Duodenal mucosa (tissue), 2 donors: ENCODE measurements around the gene PSRC1.

ENCODE experiments used
- H3K27ac ChIP-seq: one replicate; pipeline ENCODE4 v1.7.0; 2013; ENCODE audit warnings: low read depth, low read length
- H3K27me3 ChIP-seq, 2 donors: one replicate each; pipeline ENCODE4 v1.7.0; 2013; ENCODE audit warnings: low read length in 2 of 2, control low read depth in 1 of 2; ENCODE audit not compliant: insufficient read depth in 2 of 2, control insufficient read depth in 1 of 2
- H3K36me3 ChIP-seq, 2 donors: one replicate each; pipeline ENCODE4 v1.7.0; 2013; ENCODE audit warnings: low read length in 2 of 2, control low read depth in 1 of 2; ENCODE audit not compliant: insufficient read depth in 2 of 2, control insufficient read depth in 1 of 2
- H3K4me1 ChIP-seq, 2 donors: one replicate each; pipeline ENCODE4 v1.7.0; 2013; ENCODE audit warnings: low read length in 2 of 2, control low read depth in 1 of 2; ENCODE audit not compliant: insufficient read depth in 2 of 2, control insufficient read depth in 1 of 2
- H3K4me3 ChIP-seq, 2 donors: one replicate each; pipeline ENCODE4 v1.7.0; 2013; ENCODE audit warnings: low read length in 2 of 2, low read depth in 1 of 2
- H3K9ac ChIP-seq, 2 donors: one replicate each; pipeline ENCODE4 v1.7.0; 2013; ENCODE audit warnings: low read length in 2 of 2, low read depth in 1 of 2
- H3K9me3 ChIP-seq, 2 donors: one replicate each; pipeline ENCODE4 v1.7.0; 2013; ENCODE audit warnings: low read length in 2 of 2, control low read depth in 1 of 2; ENCODE audit not compliant: control insufficient read depth in 1 of 2

PSRC1 gene

GRCh38 chr1:109257682-109258421, 25.1 kb downstream of the PSRC1 start:
- H3K4me3 ChIP-seq: no peak overlapping the region
- H3K9me3 ChIP-seq: no peaks in the 10 kb centered on the region
- H3K9ac ChIP-seq: no peak overlapping the region
- peaks cover 10 to 20% of the 10 kb centered on the region in 2 donors for H3K4me1 ChIP-seq
- no peak overlapping the region for H3K27ac ChIP-seq
- peaks cover 0 to 5% of the 10 kb centered on the region in 2 donors for H3K36me3 ChIP-seq
- H3K27me3 ChIP-seq: no peaks in the 10 kb centered on the region

GRCh38 chr1:109256971-109257681, 25.8 kb downstream of the PSRC1 start:
- no peak overlapping the region for H3K9ac ChIP-seq
- no peak overlapping the region for H3K27ac ChIP-seq
- no peaks in the 10 kb centered on the region for H3K9me3 ChIP-seq
- no peaks in the 10 kb centered on the region for H3K27me3 ChIP-seq
- H3K4me3 ChIP-seq: no peak overlapping the region
- H3K4me1 ChIP-seq: peaks cover 10 to 20% of the 10 kb centered on the region in 2 donors
- H3K36me3 ChIP-seq: peaks cover 0 to 5% of the 10 kb centered on the region in 2 donors

DNA sequence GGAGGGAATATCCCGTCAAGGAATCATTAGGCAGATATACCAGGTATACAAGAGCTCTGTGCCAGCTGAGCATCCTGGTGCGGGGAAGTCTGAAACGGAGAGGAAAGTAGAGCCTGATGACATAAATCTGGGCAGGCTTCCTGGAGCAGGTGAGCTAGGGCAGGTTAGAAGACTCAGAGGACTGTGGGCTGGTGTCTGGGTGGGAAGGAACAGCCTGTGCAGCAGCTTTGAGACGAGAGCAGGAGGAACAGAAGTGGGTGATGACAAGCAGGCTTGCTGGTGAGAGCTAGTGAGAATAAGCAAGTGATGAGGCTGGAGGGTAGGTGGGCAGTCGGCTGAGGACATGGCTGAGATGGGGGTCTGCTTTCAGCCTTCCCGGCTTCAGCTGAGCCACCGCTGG, 26.9 kb downstream of the PSRC1 start:
- no peak overlapping the region for H3K9ac ChIP-seq

DNA sequence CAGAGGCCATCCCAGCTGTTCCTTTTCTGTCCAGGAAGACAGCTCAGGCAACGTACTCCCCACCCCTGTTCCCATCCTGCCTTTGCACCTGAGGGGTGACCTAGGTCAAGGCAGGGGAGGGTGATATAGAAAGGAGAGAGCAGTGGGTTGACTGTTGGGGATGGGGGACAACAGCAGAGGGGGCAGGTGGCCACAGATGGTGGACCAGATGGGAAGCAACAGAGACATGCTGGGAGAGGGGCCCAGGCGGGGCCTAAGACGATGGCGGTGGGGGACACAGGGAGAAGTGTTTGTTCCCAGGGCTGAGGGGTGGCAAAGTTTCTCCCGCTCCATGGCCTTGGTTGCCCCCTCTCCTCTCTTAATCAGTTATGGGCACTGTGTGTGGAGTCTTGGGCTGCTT, 27.3 kb downstream of the PSRC1 start:
- Histone ChIP-seq H3K9me3 (no peaks in the 10 kb centered on the region), H3K36me3 (peaks cover 0 to 5% of the 10 kb centered on the region in 2 donors), H3K9ac (no peak overlapping the region), H3K4me1 (peaks cover 10 to 20% of the 10 kb centered on the region in 2 donors), H3K27me3 (no peaks in the 10 kb centered on the region), H3K27ac (no peak overlapping the region), H3K4me3 (no peak overlapping the region)

More for the DNA sequence above, 26.9 kb downstream of the PSRC1 start:
- H3K4me3 ChIP-seq: no peak overlapping the region
- H3K27ac ChIP-seq: no peak overlapping the region
- no peaks in the 10 kb centered on the region for H3K9me3 ChIP-seq
- peaks cover 0 to 5% of the 10 kb centered on the region in 2 donors for H3K36me3 ChIP-seq
- H3K4me1 ChIP-seq: peaks cover 10 to 20% of the 10 kb centered on the region in 2 donors
- no peaks in the 10 kb centered on the region for H3K27me3 ChIP-seq

- H3K4me3 ChIP-seq: no peak overlapping the region
- peaks cover 0 to 5% of the 10 kb centered on the region in 2 donors for H3K36me3 ChIP-seq
- no peaks in the 10 kb centered on the region for H3K27me3 ChIP-seq
- no peaks in the 10 kb centered on the region for H3K9me3 ChIP-seq
- no peak overlapping the region for H3K9ac ChIP-seq
- H3K4me1 ChIP-seq: peaks cover 10 to 20% of the 10 kb centered on the region in 2 donors
- H3K27ac ChIP-seq: no peak overlapping the region
These were observed 27.8 kb downstream of the PSRC1 start for GRCh38 chr1:109255097-109255651.

DNA sequence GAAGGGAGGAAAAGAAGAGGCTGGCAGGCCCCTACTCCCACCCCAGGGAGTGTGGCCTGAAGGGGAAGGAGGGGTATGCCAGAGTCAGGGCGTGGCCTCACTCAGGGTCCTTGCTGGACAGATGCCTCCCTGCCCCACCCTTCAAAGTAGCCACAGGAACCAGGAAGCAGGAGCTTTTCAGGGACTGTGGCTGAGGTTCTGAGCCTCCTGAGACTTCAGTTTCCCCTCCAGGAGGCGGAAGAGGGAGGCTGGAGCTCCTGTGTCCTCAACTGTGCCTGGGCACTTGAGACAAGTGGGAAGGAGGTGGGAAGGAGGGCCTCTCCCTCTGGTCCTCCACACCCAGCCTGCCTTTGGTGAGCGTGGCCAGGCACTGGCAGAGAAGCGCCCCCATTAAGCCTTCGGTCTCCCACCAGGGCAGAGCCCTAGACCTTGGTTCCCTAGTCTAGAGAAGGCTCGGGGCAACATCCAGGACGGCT, 28.3 kb downstream of the PSRC1 start:
- no peaks in the 10 kb centered on the region for H3K27me3 ChIP-seq
- no peak overlapping the region for H3K27ac ChIP-seq
- H3K4me3 ChIP-seq: no peak overlapping the region
- H3K4me1 ChIP-seq: peaks cover 10 to 20% of the 10 kb centered on the region in 2 donors
- peaks cover 0 to 5% of the 10 kb centered on the region in 2 donors for H3K36me3 ChIP-seq
- no peak overlapping the region for H3K9ac ChIP-seq
- no peaks in the 10 kb centered on the region for H3K9me3 ChIP-seq

DNA sequence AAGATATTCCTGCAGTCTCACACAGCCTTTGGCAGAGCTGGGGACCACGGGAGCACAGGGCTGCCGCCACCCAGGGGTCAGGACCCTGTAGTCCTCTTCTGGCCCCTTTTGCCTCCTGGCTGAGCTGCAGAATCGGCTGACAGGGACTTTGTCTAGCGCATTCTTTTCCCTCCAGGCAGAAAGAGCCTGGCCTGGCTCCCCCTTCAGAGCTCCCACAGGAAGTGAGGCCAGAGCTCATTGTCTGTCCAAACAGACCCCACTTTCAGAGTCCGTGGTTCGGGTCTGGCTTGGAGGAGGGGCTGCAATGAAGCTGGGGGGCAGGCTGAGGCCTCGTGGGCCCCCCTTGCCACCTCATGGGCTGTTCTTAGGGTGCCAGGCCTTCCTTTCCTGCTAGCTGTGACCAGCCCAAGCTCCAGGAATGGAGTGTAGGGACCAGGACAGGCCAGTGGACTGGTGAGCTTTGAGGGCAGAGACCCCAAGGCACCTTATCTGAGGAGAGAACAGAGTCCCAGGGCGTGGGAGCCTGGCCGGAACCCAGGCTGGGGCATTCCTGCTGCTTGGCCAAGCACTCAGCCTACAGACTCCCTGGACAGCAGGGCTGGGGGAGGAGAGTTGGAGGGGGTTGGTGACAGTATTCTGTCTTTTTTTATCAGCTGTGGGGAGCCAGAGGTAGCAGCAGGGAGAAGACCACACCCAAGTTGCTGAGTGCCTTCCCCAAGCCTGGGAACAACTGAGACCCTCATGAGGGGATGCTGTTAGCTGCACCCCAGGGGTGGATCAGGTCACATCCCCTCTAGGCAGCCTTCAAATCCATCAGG, 28.9 kb downstream of the PSRC1 start:
- H3K4me3 ChIP-seq: no peak overlapping the region
- H3K36me3 ChIP-seq: peaks cover 0 to under 1% of the 10 kb centered on the region in 2 donors
- peak overlapping the region; percentile 51 for H3K27ac ChIP-seq

GRCh38 chr1:109252893-109253802, 29.8 kb downstream of the PSRC1 start:
- Histone ChIP-seq H3K27ac (peak overlapping the region; percentile 51), H3K27me3 (no peaks in the 10 kb centered on the region), H3K9me3 (no peaks in the 10 kb centered on the region), H3K9ac (no peak overlapping the region), H3K4me3 (no peak overlapping the region), H3K36me3 (no peaks in the 10 kb centered on the region), H3K4me1 (peaks cover 15 to 25% of the 10 kb centered on the region in 2 donors)

More for the DNA sequence above, 28.9 kb downstream of the PSRC1 start:
- no peaks in the 10 kb centered on the region for H3K27me3 ChIP-seq
- H3K4me1 ChIP-seq: peaks cover 12 to 23% of the 10 kb centered on the region in 2 donors
- no peaks in the 10 kb centered on the region for H3K9me3 ChIP-seq
- no peak overlapping the region for H3K9ac ChIP-seq
